Stimulated activated CD4-positive, alpha-beta T cell treated with anti-CD3 and anti-CD28 coated beads, Interleukin-1b, Interleukin-23, amount 100 ng/mL, for 4 hours (primary cell): ENCODE results near the gene LRP11.
A peak's percentile ranks its signal among the peaks of the same experiment; 100 is the strongest.
"Not testable (repeated sequence)": the region's sequence is repeated elsewhere in the genome, so short reads cannot be mapped to it uniquely, and the experiment has no call there.

Source experiments
- DNase-seq, 2 donors: peaks; one replicate each; pipeline ENCODE4 v3.0.0-alpha.2; 2020; ENCODE audit warnings: low read depth in 2 of 2

LRP11 gene

DNA sequence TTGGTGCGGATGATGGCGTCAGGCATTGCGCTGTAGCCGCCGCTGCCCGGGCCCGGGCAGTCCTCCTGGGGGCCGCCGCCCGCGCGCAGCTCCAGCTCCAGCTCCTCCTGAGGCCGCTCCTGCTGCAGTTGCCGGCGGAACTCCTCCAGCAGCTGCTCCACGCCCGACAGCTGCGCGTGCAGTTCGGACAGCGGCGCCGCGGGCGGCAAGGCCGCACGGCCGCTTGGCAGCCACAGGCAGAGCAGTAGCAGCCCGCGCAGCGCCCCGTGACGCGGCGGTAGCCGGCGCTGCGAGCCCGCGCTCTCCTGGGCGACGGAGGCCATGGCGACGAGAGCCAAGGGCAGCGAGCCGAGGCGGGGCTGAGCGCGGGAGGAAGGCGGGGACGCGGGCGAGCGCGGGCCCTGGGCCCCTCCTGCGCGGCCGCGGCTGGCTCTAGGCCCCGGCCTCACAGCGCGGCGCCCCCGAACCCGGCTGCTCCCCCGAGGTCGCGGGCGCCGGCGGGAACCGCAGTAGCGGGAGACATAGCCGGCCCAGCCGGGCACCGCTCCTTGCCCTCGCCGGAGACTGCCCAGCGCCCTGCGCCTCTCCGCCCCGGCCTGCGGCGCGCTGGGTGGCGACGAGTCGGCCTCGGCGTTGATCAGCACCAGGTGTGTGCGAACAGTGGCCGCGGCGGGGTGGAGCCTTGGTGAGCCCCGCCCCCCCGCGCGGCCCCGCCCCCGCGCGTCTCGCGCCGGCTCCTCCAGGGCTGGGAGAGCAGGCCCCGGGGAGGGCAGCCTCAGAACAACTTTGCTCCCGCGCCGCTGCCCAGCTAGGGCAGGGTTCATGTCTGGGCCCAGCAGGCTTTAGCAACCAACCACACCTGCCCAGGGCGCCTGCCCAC is at the start of gene LRP11:
TSS of gene LRP11 (minus strand) at position 662 of the 880 bp plus-strand sequence. CDS start at position 323, 339 bp downstream.
- DNase-seq = peak; percentile 75 to 83

- DNase-seq = no peak
Measured at GRCh38 chr6:149913540-149914240, 49.5 kb upstream of the LRP11 start.

DNA sequence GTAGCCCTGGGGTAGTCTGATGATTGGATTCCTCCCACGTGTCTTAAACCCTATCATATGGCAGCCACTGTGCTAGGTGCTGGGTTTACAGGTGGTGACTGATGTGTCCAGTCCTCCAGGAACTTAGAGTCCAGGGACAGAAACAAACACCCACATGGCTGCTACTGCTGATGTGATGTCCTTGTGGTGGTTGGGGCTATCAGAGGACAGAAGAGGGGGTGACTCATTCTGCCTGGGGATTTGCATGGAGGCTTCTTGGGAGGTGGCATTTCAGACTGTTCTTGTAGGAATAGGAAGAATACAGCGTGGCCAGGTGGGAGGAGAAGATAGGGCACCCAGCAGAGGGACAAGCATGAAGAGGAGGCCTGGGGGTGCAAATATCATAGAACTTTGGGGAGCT is 48.9 kb upstream of the LRP11 start:
- no peak for DNase-seq

- DNase-seq = not testable (repeated sequence)
Measured at GRCh38 chr6:149912680-149913079, 48.5 kb upstream of the LRP11 start.

- no peak for DNase-seq
Measured at GRCh38 chr6:149910721-149911151, 46.6 kb upstream of the LRP11 start.

- DNase-seq = no peak
Measured at GRCh38 chr6:149909701-149910470, 45.7 kb upstream of the LRP11 start.

DNA sequence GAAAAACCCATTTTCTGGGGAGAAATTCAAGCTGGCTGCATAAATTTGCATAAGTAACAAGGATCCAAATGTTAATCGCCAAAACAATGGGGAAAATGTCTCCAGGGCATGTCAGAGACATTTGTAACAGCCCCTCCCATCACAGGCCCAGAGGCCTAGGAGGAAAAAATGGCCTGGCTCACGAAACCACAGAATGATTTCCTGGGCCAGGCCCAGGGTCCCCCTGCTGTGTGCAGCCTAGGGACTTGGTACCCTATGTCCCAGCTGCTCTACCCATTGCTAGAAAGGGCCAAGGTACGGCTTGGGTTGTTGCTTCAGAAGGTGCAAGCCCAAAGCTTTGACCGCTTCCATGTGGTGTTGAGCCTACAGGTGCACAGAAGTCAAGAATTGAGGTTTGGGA is 44.3 kb upstream of the LRP11 start:
- DNase-seq = not testable (repeated sequence)

DNA sequence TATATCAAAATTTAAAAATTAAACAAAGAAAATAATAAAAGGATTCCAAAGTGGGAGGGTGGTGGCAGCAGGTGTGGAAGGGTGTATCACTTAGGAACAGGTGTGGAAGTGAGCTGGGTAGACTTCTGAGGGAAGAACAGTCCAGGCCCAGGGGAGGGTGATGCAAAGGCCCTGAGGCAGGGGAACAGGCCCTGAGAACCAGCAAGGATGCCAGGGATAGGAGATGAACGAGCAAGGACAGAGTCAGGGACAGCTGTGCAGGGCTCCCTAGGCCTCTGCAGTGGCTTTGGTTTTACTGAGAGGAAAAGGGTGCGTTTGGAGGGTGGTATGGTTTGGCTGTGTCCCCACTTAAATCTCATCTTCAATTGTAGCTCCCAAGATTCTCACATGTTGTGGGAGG is 43.2 kb upstream of the LRP11 start:
- no peak for DNase-seq

- DNase-seq = no peak
Measured at GRCh38 chr6:149906405-149906804, 42.2 kb upstream of the LRP11 start.

- no peak for DNase-seq
Measured at GRCh38 chr6:149905911-149906371, 41.8 kb upstream of the LRP11 start.

DNA sequence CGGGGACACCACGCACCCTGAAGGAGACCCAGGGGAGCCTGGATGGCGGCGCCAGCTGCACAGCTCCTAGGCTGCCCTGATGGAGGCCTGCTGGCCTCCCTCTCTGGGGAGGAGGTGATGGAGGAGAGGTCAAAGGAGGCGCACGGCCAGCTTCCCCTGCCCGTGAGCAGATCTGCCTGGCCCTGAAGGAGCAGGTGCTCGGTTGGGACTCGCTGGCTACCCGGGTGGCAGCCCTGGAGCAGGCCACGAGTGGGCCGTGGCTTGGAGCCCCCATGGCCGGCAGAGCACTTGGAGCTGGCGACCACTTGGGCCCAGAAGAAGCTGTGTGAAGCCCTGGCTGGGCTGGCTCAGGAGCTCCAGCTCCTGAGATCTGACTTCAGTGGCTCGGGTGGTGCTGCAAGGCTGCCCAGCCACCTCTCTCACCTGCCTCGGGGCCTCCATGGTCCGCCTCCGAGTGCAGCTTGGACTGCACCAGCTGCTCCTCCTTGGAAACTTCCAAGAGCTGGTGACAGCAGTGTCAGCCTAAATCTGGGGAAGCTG is 41.3 kb upstream of the LRP11 start:
- DNase-seq = no peak

DNA sequence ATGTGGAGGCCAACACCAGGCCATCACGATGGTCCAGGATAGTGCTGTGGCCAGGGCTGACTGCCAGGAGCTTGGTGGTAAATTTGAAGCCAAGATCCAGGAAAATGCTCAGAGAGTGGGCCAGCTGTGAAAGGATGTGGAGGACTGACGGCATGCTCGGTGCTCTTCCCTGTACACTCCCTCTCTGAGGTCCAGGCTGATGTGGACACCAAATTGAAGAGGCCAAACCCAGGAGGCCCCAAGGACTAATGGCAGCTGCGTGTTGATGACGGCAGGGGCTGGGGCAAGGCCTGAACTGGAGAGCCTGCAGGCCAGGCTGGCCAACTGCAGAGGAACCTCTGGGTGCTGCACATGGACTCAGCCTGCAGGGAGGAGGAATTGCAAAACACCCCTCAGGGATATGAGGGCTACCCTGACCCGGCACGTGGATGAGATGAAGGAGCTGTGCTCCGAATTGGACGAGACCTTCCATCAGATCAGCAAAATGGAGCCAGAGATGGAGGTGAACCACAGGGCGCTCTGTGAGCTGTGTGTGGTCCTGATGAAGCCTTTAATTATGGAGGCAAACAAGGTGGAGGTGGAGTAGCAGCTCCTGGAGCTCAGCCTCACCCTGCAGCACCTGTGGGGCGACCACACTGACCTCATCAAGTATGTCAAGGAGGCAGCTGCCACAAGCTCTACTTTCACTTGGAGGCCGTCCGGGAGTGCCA is 40.7 kb upstream of the LRP11 start:
- DNase-seq = no peak

GRCh38 chr6:149903938-149904611 is 39.9 kb upstream of the LRP11 start:
- no peak for DNase-seq

DNA sequence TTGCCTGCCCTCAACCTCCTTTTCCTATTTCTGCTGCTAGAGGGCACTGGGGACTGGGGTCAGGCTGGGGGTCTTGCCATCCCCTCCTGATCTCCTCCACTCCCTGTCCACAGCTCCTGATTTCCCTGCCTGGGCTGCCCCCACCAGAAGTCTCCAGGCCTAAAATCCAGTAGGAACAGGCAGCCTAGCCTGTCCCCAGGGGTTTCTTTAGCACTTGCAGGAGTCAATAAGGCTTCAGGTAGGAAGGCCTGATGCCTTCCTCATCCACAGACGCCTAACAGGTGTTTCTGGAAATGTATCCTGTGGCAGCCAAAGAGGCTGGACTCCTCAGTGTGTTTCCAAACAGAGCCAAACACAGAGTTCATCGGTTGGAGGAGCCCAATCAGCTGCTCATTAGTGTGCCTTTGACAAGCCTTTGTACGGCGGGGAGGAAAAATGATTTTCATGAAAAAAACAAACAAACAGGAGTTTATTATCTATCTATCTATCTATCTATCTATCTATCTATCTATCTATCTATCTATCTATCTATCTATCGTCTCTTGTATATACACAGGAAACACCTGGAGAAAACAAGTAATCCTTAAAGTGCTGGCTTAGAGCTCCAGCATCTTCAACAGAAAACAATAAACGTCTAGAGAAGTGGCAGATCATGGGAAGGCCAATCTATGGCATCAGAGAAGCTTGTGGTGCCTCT is 37.4 kb upstream of the LRP11 start:
- DNase-seq = no peak

DNA sequence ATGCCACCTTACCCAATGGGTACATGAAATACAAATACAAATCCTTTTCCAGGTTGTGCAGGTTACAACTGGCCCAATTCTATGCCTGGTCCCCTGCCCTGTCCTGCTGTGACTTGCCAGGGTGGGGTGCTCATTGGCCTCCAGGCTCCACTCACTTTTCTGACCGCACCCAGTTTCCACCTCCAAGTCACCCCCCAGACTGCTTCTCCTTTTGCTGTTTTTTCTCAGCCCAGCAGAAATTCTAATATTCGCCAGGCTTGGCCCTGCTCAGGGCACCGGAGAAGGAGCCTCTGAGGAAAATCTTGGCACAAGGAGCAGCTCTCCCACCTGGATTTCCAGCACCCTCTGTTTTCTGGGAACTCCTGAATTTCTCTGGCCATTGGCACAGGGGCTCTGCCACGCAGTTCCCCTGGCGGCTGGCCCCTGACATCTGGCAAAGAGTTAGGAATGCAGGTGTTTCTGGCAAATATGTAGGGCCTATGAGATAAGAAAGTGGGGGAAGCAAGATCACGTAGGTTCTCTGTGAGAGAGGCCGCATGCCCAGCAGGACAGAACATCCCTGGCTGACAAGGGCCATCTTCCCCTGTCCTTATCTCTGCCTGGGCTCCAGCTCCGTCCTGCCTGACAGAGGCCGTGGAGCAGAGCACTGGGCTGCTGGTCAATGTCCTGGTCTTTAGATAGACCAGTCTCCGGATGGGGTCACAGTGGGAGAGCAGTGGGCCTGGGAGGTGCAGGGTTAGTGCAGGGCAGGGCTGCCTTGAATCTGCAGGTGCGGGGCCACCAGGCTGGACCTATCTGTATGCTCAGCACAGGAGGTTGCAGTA is 36.7 kb upstream of the LRP11 start:
- DNase-seq = no peak

- DNase-seq = no peak
Measured at GRCh38 chr6:149899926-149900619, 35.9 kb upstream of the LRP11 start.

DNA sequence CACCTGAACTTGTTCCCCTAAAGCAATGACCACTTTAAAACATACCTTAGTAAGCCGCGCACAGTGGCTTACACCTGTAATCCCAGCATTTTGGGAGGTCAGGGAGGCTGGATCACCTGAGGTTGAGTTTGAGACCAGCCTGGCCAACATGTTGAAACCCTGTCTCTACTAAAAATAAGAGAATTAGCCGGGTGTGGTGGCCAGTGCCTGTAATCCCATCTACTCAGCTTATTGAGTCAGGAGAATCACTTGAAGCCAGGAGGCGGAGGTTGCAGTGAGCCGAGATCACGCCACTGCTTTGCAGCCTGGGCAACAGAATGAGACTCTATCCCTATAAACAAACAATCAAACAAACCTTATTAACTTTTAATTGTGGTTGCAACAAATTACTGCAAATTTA is 35.3 kb upstream of the LRP11 start:
- no peak for DNase-seq

DNA sequence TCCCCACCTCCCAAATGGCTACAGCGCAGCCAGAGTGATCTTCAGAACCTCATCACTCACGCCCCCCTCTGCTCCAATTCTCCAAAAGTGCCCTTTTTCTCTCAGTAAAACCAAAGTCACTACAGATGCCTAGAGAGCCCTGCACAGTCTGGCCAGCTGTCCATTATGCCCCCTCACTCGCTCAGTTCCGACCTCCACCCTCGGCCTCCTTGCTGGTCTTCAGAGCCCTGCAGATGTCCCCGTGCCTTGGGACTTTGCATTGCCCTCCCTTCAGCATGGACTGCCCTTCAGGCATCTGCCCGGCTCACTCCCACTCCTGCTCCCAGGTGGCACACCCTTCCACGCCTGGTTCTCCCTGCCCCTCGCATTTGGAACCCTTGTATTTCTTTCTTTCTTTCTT is 34.8 kb upstream of the LRP11 start:
- DNase-seq = no peak
